Stomach smooth muscle (tissue), 2 donors: ENCODE data around the gene MR1.

Experiments used
- H3K27ac ChIP-seq: one replicate; pipeline ENCODE4 v1.7.0; 2013; ENCODE audit warnings: mild to moderate bottlenecking, low read length, inconsistent platforms
- H3K27me3 ChIP-seq, 2 donors: one replicate each; pipeline ENCODE4 v1.7.0; 2013; ENCODE audit warnings: low read length in 2 of 2; ENCODE audit not compliant: insufficient read depth in 2 of 2, control insufficient read depth in 1 of 2
- H3K36me3 ChIP-seq, 2 donors: one replicate each; pipeline ENCODE4 v1.7.0; 2013; ENCODE audit warnings: low read length in 2 of 2; ENCODE audit not compliant: control insufficient read depth in 2 of 2, insufficient read depth in 2 of 2
- H3K4me1 ChIP-seq: one replicate; pipeline ENCODE4 v1.7.0; 2013; ENCODE audit warnings: low read length; ENCODE audit not compliant: control insufficient read depth, insufficient read depth
- H3K4me3 ChIP-seq, 2 donors: one replicate each; pipeline ENCODE4 v1.7.0; 2013; ENCODE audit warnings: low read length in 2 of 2
- H3K9ac ChIP-seq, 2 donors: one replicate each; pipeline ENCODE4 v1.7.0; 2013; ENCODE audit warnings: low read length in 2 of 2, mild to moderate bottlenecking in 1 of 2
- H3K9me3 ChIP-seq, 2 donors: one replicate each; pipeline ENCODE4 v1.7.0; 2013; ENCODE audit warnings: low read length in 2 of 2; ENCODE audit not compliant: control insufficient read depth in 2 of 2
- donor health status: healthy.
- donor health status: Pancreatic carcinoma.

The MR1 gene

DNA sequence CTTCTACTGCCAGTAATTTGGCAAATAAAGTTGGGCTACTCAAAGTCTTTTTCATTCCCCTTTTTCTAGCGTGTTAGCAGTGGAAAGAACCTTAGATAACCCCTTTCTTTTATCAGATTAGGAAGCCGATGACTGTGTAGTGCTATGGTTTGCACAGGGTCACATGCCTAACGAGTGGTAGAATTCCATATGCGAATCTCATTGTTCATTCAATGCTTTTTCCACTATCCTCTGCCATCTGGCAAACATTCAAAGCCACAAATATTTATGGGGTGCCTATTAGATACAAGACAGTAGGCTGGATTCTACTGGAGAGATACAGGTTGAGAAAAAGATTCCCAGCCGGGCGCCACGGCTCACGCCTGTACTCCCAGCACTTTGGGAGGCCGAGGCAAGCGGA lies 39.9 kb downstream of the MR1 start:
- Histone ChIP-seq H3K27ac (no peak overlapping the region), H3K9ac (no peak overlapping the region), H3K4me1 (peaks cover 9% of the 10 kb centered on the region), H3K9me3 (no peaks in the 10 kb centered on the region), H3K27me3 (no peaks in the 10 kb centered on the region), H3K36me3 (no peaks in the 10 kb centered on the region), H3K4me3 (no peak overlapping the region)

DNA sequence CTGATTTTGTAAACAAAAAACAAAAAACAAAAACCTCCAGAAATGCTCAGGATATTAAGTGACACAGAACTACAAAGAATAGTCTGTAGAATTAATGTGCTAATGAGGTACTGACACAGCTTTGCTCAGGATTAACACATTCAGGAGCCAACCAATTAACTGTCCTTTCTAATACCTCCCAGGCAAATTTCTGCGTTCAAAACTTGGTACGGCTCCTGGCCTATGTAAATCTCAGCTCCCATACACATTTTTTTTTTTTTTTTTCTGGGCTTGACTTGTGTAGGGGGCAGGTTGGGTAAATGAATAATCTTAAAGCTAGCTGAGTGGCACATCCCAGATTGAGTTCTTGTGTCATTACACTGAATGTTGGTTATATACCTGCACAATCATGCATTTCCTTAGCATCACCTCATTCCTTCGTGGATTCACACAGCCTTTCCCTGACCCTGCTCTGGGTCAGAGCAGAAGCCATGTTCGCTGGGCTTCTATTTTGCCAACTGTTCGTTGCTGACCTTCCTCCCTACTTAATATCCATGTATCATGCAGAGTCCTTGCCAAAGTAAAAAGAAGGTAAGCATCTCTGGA lies 42.1 kb downstream of the MR1 start:
- Histone ChIP-seq H3K4me3 (no peak overlapping the region), H3K4me1 (peaks cover 9% of the 10 kb centered on the region), H3K36me3 (no peaks in the 10 kb centered on the region), H3K27me3 (no peaks in the 10 kb centered on the region), H3K9ac (no peak overlapping the region), H3K27ac (no peak overlapping the region), H3K9me3 (no peaks in the 10 kb centered on the region)

DNA sequence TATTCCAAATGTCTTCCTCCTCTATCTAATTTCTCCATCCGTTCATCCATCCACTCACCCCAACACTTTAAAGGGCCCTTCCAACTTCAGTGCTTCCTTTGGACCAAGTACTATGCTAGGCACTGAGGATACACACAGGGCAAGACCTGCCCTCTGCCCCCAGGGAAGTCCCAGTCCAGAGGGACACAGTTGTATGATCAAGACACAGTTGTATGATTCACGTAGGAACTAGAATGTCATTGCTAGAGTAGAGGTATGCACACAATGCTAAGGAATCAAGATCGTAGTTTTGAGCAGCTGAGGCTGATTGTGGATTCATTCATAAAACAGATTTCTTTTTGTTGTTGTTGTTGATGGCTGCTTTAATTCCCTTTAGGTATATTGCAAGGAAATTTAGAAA lies 43.1 kb downstream of the MR1 start:
- H3K9ac ChIP-seq, result no peak overlapping the region
- H3K4me3 ChIP-seq, result no peak overlapping the region
- no peaks in the 10 kb centered on the region for H3K9me3 ChIP-seq
- no peak overlapping the region for H3K27ac ChIP-seq
- H3K36me3 ChIP-seq, result no peaks in the 10 kb centered on the region
- H3K27me3 ChIP-seq, result no peaks in the 10 kb centered on the region
- peaks cover 9% of the 10 kb centered on the region for H3K4me1 ChIP-seq

GRCh38 chr1:181077576-181078242 lies 43.9 kb downstream of the MR1 start:
- Histone ChIP-seq H3K27ac (no peak overlapping the region), H3K9ac (no peak overlapping the region)

GRCh38 chr1:181079382-181079781 lies 45.6 kb downstream of the MR1 start:
- H3K4me1 ChIP-seq, result peaks cover 9% of the 10 kb centered on the region
- no peak overlapping the region for H3K27ac ChIP-seq
- no peak overlapping the region for H3K4me3 ChIP-seq
- no peaks in the 10 kb centered on the region for H3K36me3 ChIP-seq
- no peak overlapping the region for H3K9ac ChIP-seq
- H3K9me3 ChIP-seq, result no peaks in the 10 kb centered on the region
- H3K27me3 ChIP-seq, result no peaks in the 10 kb centered on the region

More at GRCh38 chr1:181077576-181078242, 43.9 kb downstream of the MR1 start:
- Histone ChIP-seq H3K36me3 (no peaks in the 10 kb centered on the region), H3K9me3 (no peaks in the 10 kb centered on the region), H3K4me1 (peaks cover 9% of the 10 kb centered on the region), H3K4me3 (no peak overlapping the region), H3K27me3 (no peaks in the 10 kb centered on the region)

- Histone ChIP-seq H3K4me3 (no peak overlapping the region), H3K27ac (no peak overlapping the region), H3K36me3 (no peaks in the 10 kb centered on the region), H3K9ac (no peak overlapping the region), H3K9me3 (no peaks in the 10 kb centered on the region), H3K27me3 (no peaks in the 10 kb centered on the region), H3K4me1 (peaks cover 9% of the 10 kb centered on the region)
Observed at GRCh38 chr1:181079920-181080319, 46.1 kb downstream of the MR1 start.

- no peak overlapping the region for H3K4me3 ChIP-seq
- H3K9me3 ChIP-seq, result no peaks in the 10 kb centered on the region
- H3K27ac ChIP-seq, result no peak overlapping the region
- no peaks in the 10 kb centered on the region for H3K36me3 ChIP-seq
- H3K4me1 ChIP-seq, result peaks cover 9% of the 10 kb centered on the region
- H3K9ac ChIP-seq, result no peak overlapping the region
- no peaks in the 10 kb centered on the region for H3K27me3 ChIP-seq
Observed at GRCh38 chr1:181080556-181080955, 46.8 kb downstream of the MR1 start.

DNA sequence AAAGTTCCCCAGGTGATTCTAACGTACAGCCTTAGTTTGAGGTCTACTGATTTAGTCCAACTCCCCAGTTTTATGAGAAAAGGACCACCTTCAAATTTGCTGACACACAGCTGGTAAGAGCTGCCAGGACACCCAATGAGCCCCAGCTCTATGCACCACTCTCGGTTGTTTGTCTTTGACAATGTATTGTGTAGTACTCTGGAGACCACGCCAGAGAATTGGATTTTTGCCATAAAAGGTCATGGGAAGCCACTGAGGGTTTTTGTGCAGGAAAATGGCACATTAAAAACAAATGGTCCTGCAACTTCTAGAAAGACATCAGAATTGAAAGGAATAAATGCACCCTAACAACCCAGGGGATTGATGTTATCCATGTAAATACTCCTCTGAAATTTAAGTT lies 47.6 kb downstream of the MR1 start:
- Histone ChIP-seq H3K36me3 (no peaks in the 10 kb centered on the region), H3K27me3 (no peaks in the 10 kb centered on the region), H3K9ac (no peak overlapping the region), H3K4me1 (peaks cover 9% of the 10 kb centered on the region), H3K27ac (no peak overlapping the region), H3K4me3 (no peak overlapping the region), H3K9me3 (no peaks in the 10 kb centered on the region)

DNA sequence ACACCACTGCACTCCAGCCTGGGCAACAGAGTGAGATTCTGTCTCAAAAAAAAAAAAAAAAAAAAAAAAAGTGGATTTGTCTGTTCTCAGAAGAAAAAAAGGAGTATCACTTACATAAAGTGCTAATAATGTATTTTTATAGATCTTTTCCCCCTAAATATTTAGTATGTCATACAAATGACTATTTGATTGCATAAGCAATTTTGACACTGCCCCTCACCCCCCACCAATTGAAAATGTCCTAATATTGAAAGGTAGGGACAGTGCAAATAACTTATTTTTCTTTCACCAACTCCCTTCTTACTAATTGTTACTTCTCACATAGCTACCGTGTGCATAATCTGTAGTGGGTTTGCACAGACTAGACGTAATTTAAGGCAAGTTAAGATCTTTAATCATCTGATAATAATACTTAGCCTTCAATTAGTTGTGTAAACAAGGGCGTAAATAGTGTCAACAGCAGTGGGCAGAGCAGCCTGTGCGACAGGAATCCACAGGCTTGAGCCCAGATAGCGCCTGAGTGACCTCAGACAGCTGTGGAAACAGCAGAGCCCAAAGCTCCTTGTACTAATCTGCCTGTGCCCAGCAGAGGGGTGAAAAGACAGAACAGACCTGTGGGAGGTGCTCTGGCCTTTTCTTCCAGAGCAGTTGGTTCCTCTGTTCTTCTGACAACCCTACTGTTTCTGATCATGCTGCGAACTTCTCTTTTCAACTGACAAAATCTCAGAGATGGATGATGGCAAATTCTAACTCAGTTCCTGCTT lies 50.2 kb downstream of the MR1 start:
- Histone ChIP-seq H3K27ac (no peak overlapping the region), H3K4me3 (no peak overlapping the region), H3K36me3 (no peaks in the 10 kb centered on the region), H3K9ac (no peak overlapping the region), H3K9me3 (no peaks in the 10 kb centered on the region), H3K27me3 (no peaks in the 10 kb centered on the region), H3K4me1 (no peaks in the 10 kb centered on the region)

DNA sequence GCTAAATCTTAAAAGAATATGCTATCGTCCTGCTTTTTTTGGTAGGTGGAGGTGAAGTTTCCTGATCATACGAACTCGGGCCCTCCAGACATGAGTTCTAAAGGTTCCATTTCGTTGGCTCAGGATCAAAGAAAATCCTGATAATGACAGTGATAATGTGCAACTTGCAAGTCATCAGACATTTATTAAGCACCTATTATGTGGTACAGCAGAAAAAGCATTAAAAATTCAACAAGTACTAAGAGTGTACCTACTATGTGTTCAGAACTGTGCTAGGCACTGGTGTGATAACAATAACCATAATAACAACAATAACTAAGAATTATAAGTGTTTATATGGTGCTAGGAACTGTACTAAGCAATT lies 50.8 kb downstream of the MR1 start:
- Histone ChIP-seq H3K4me3 (no peak overlapping the region), H3K9me3 (no peaks in the 10 kb centered on the region)

DNA sequence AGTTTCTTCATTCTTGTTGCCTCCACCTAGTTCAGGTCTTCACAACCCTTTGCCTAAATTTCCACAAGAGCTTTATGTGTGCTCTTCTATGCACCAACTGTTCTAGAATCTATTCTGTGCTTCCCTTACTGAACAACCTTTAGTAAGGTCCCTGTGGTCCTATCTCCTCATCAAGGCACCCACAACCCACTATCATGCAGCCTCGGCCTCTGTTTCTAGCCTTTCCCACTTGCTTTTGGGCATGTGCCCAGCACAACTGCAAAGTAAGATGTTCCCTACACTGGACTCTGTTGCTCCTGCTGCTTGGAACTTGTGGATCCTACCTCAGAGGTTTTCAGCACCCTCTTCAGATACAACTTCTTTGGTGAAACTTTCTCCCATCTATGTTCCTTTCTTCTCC lies 52.3 kb downstream of the MR1 start:
- H3K27me3 ChIP-seq, result no peaks in the 10 kb centered on the region
- H3K4me1 ChIP-seq, result peaks cover 8% of the 10 kb centered on the region
- no peaks in the 10 kb centered on the region for H3K36me3 ChIP-seq
- H3K9ac ChIP-seq, result no peak overlapping the region
- H3K4me3 ChIP-seq, result no peak overlapping the region
- H3K27ac ChIP-seq, result no peak overlapping the region
- no peaks in the 10 kb centered on the region for H3K9me3 ChIP-seq

More for the DNA sequence above, 50.8 kb downstream of the MR1 start:
- no peaks in the 10 kb centered on the region for H3K36me3 ChIP-seq
- no peak overlapping the region for H3K27ac ChIP-seq
- H3K9ac ChIP-seq, result no peak overlapping the region
- H3K27me3 ChIP-seq, result no peaks in the 10 kb centered on the region
- H3K4me1 ChIP-seq, result no peaks in the 10 kb centered on the region
